Measurements from ENCODE around the gene MBNL2. TPM values are rescaled to one million over a fixed set of nuclear protein-coding genes. Genes with fewer than 3 reads are reported as not detected.

The MBNL2 gene
- total and polyA plus RNA-seq, 2 of the 13 experiments (the other 11 are each of a cell fraction or from before 2014, with no cell fraction given) = 30.8 to 59.0 TPM

GRCh38 chr13:97243915-97244781, 22.0 kb downstream of the MBNL2 start (continued):
- TF ChIP-seq NFKB2 (CRISPR knock-in tag; IDR thresholded peaks at IDR 0.05; ENCODE audit: borderline replicate concordance) = no peak
- no peak for TF ChIP-seq ZNF772 (CRISPR knock-in tag; IDR thresholded peaks at IDR 0.05)
- no peak for TF ChIP-seq CREB1 (IDR thresholded peaks at IDR 0.05)
- no peak; the same call in 1 of the 2 replicates for TF ChIP-seq CREB1 (CRISPR knock-in tag; IDR thresholded peaks at IDR 0.05)
- no peak for TF ChIP-seq SRY (CRISPR knock-in tag; IDR thresholded peaks at IDR 0.05)
- TF ChIP-seq ZNF496 (CRISPR knock-in tag; IDR thresholded peaks at IDR 0.05; ENCODE audit: insufficient replicate concordance) = no peak
- no peak for TF ChIP-seq RAD51 (IDR thresholded peaks at IDR 0.05; ENCODE audit: borderline replicate concordance)
- no peak for TF ChIP-seq RARG (CRISPR knock-in tag; IDR thresholded peaks at IDR 0.05; ENCODE audit: low read depth)
- no peak for TF ChIP-seq CHCHD3 (CRISPR knock-in tag; IDR thresholded peaks at IDR 0.05)
- peak in 1 of 2 experiments; percentile 40; a peak in 1 of 4 replicates for TF ChIP-seq REST (IDR thresholded peaks at IDR 0.05; ENCODE audit: borderline replicate concordance in 1 of 2, low read depth in 1 of 2, low read length in 2 of 2)
- no peak for TF ChIP-seq BRCA1 (CRISPR knock-in tag; IDR thresholded peaks at IDR 0.05)
- peak; percentile 90 for TF ChIP-seq SOX13 (IDR thresholded peaks at IDR 0.05)
- TF ChIP-seq SOX13 (CRISPR knock-in tag; conservative IDR thresholded peaks at IDR 0.05 in 1 of 2, IDR thresholded peaks at IDR 0.05 in 1 of 2) = peak in 1 of 2 experiments; percentile 99; a peak in 2 of 4 replicates
- no peak for TF ChIP-seq GATAD1 (CRISPR knock-in tag; IDR thresholded peaks at IDR 0.05)
- peak; percentile 76 for TF ChIP-seq FOXA3 (CRISPR knock-in tag; IDR thresholded peaks at IDR 0.05)
- TF ChIP-seq ARID3A (IDR thresholded peaks at IDR 0.05; ENCODE audit: low read depth, low read length) = peak; percentile 72; the same call in 1 of the 2 replicates
- no peak for TF ChIP-seq ZNF709 (CRISPR knock-in tag; IDR thresholded peaks at IDR 0.05)
- peak; percentile 75; the same call in 1 of the 2 replicates for TF ChIP-seq CHD4 (IDR thresholded peaks at IDR 0.05; ENCODE audit: borderline replicate concordance, low read length)
- no peak for TF ChIP-seq SNAI1 (CRISPR knock-in tag; IDR thresholded peaks at IDR 0.05; ENCODE audit: borderline replicate concordance)
- TF ChIP-seq, protein P1, sequence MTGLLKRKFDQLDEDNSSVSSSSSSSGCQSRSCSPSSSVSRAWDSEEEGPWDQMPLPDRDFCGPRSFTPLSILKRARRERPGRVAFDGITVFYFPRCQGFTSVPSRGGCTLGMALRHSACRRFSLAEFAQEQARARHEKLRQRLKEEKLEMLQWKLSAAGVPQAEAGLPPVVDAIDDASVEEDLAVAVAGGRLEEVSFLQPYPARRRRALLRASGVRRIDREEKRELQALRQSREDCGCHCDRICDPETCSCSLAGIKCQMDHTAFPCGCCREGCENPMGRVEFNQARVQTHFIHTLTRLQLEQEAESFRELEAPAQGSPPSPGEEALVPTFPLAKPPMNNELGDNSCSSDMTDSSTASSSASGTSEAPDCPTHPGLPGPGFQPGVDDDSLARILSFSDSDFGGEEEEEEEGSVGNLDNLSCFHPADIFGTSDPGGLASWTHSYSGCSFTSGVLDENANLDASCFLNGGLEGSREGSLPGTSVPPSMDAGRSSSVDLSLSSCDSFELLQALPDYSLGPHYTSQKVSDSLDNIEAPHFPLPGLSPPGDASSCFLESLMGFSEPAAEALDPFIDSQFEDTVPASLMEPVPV (CRISPR knock-in tag; IDR thresholded peaks at IDR 0.05) = no peak
- TF ChIP-seq EP300 (IDR thresholded peaks at IDR 0.05; ENCODE audit: low read depth in 2 of 2, low read length in 2 of 2) = peak in 1 of 2 experiments; percentile 76; a peak in 2 of 4 replicates
- peak; percentile 61; the same call in 1 of the 2 replicates for TF ChIP-seq EP300 (CRISPR knock-in tag; IDR thresholded peaks at IDR 0.05; ENCODE audit: borderline replicate concordance)
